IPS-15b (cell line): Measurements from ENCODE around the gene MED13.

Source experiments
- H3K27me3 ChIP-seq: one replicate; pipeline ENCODE4 v1.6.1; 2013; ENCODE audit warnings: low read length; ENCODE audit not compliant: control insufficient read depth, insufficient read depth
- H3K36me3 ChIP-seq: one replicate; pipeline ENCODE4 v1.6.1; 2013; ENCODE audit warnings: low read length; ENCODE audit not compliant: control insufficient read depth, insufficient read depth
- H3K4me1 ChIP-seq: one replicate; pipeline ENCODE4 v1.6.1; 2013; ENCODE audit warnings: mild to moderate bottlenecking, low read length; ENCODE audit not compliant: control insufficient read depth, insufficient read depth
- H3K4me3 ChIP-seq: one replicate; pipeline ENCODE4 v1.5.1; 2013; ENCODE audit warnings: low read depth, low read length
- H3K9ac ChIP-seq: one replicate; pipeline ENCODE4 v1.6.1; 2013; ENCODE audit warnings: low read depth, mild to moderate bottlenecking, low read length
- H3K9me3 ChIP-seq: one replicate; pipeline ENCODE4 v1.6.1; 2013; ENCODE audit warnings: mild to moderate bottlenecking, low read length; ENCODE audit not compliant: control insufficient read depth, insufficient read depth

MED13 gene

DNA sequence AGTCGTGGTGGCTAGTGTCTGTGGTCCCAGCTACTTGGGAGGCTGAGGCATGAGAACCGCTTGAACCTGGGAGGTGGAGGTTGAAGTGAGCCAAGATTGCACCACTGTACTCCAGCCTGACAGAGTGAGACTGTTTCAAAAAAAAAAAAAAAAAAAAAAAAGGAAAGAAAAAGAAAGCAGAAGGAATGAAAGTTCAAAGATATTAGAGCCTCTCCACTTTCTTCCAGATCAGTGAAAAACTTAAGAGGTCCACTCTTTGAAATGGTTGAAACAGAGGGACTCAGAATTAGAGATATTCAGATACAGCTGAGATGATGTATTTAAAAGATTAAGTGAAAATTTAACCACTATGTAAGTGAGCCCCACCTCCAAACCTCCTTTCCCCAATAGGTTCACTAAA, 16.8 kb downstream of the MED13 start:
- H3K4me3 ChIP-seq = no peak overlapping the region
- no peaks in the 10 kb centered on the region for H3K27me3 ChIP-seq
- H3K4me1 ChIP-seq = no peaks in the 10 kb centered on the region
- H3K36me3 ChIP-seq = peaks cover 7% of the 10 kb centered on the region
- H3K9me3 ChIP-seq = no peaks in the 10 kb centered on the region
- H3K9ac ChIP-seq = no peak overlapping the region

DNA sequence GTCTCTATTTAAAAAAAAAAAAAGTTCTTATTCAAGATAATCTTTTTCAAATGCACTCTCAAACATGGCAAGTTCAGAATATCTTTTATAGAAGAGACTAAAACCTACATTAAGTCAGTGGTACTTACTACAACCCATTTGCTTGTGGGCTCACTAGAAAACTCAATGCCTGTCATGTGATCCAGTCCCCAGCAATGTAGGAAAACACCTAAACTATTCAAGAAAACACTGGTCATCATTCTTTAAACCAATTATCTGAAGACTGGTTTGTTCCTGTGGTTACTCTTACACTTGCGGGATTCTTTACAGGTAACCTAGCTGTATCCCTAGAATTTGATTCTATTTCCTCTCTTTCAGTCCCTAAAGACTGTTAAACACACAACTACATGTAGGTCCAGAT, 19.6 kb downstream of the MED13 start:
- Histone ChIP-seq H3K4me1 (no peaks in the 10 kb centered on the region), H3K4me3 (no peak overlapping the region), H3K27me3 (no peaks in the 10 kb centered on the region), H3K9me3 (no peaks in the 10 kb centered on the region), H3K9ac (no peak overlapping the region), H3K36me3 (peaks cover 6% of the 10 kb centered on the region)

DNA sequence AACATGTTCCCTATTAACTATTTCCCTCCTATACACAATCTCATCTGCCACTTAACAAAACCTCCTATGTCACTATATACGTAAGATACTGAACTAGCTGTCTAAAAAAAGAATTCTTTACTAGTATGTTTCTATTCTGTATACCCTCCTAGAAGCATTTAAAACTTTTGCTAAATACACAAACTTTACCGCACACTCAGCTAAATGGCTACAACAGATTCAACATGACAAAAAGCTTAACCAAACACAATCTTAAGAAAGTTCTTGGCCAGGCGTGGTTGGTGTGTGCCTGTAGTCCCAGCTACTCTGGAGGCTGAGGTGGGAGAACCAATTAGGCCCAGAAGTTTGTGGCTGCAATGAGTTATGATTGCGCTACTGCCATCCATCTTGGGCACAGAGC, 20.0 kb downstream of the MED13 start:
- Histone ChIP-seq H3K4me3 (no peak overlapping the region), H3K4me1 (no peaks in the 10 kb centered on the region), H3K27me3 (no peaks in the 10 kb centered on the region), H3K9me3 (no peaks in the 10 kb centered on the region), H3K36me3 (peaks cover 6% of the 10 kb centered on the region), H3K9ac (no peak overlapping the region)

DNA sequence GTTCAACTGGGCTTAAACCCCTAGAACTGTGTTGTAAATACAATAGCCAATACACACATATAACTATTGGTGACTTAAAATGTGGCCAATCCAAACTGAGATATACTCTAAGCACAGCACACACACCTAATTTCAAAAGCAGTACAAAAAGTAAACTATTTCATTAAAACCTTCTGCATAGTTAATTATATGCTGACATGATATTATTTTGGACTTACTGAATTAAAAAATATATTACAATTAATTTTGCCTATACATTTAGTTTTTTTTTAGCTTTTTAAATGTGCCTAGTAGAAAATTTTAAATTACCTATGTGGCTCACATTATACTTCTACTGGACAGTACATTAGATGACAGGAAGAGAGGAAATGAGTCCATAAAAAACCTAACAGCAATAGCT, 21.5 kb downstream of the MED13 start:
- Histone ChIP-seq H3K36me3 (peaks cover 6% of the 10 kb centered on the region), H3K4me1 (no peaks in the 10 kb centered on the region), H3K27me3 (no peaks in the 10 kb centered on the region), H3K4me3 (no peak overlapping the region), H3K9ac (no peak overlapping the region), H3K9me3 (no peaks in the 10 kb centered on the region)

DNA sequence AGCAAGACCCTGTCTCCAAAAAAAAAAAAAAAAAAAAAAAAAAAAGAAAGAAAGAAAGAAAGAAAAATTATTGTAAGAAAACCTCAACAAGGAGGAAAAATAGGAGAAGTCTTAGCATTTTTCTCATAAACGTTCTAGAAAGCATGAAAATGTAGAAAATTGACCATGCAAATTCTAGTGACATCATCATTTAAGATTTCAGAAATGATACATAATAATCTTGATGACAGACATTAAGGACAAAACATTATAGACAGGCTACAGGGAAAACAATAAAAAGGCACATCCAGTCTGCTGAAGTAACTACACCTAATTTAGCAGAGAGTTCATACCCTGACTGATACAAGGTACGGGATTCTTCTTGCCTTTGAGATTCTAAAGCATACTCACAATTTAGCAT, 21.9 kb downstream of the MED13 start:
- peaks cover 6% of the 10 kb centered on the region for H3K36me3 ChIP-seq
- no peak overlapping the region for H3K9ac ChIP-seq
- H3K9me3 ChIP-seq = no peaks in the 10 kb centered on the region
- H3K4me3 ChIP-seq = no peak overlapping the region
- no peaks in the 10 kb centered on the region for H3K27me3 ChIP-seq
- no peaks in the 10 kb centered on the region for H3K4me1 ChIP-seq

DNA sequence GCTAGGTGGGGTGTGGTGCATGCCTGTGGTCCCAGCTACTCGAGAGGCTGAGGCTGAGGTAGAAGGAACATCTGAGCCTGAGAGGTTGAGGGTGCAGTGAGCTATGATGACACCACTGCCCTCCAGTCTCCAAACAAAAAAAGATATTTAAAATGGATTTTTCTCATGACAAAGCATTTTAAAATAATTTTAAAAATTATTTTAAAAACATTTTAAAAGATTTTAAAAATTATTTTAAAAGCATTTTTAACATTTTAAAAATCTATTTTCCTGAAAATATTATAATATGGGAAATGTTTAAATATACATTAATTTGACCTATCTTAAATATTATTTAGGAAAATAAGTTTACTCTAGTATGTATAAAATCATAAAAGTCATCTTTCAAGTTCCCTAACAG, 26.8 kb downstream of the MED13 start:
- Histone ChIP-seq H3K36me3 (peaks cover 3% of the 10 kb centered on the region), H3K27me3 (no peaks in the 10 kb centered on the region), H3K9me3 (no peaks in the 10 kb centered on the region), H3K4me1 (no peaks in the 10 kb centered on the region), H3K9ac (no peak overlapping the region), H3K4me3 (no peak overlapping the region)

DNA sequence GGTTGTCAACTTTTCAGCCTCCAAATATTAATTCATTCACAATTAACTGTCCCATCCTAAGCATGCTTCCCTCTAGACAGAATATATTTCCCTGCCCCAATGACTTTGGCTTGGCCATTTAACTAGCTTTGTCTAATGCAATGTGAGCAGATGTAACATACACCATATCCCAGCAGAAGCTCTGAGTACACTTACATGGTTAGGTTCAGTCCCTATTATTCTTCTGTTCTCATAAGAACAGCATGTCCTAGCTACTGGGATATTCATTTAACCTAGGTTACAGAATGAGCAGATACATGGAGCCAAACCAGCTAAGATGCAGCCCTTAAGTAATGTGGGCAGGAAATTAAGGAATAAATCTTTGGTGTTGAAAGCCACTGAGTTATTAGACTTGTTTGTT, 31.8 kb downstream of the MED13 start:
- no peak overlapping the region for H3K9ac ChIP-seq
- H3K4me3 ChIP-seq = no peak overlapping the region
- no peaks in the 10 kb centered on the region for H3K4me1 ChIP-seq
- no peaks in the 10 kb centered on the region for H3K9me3 ChIP-seq
- no peaks in the 10 kb centered on the region for H3K27me3 ChIP-seq
- H3K36me3 ChIP-seq = peaks cover 18% of the 10 kb centered on the region

DNA sequence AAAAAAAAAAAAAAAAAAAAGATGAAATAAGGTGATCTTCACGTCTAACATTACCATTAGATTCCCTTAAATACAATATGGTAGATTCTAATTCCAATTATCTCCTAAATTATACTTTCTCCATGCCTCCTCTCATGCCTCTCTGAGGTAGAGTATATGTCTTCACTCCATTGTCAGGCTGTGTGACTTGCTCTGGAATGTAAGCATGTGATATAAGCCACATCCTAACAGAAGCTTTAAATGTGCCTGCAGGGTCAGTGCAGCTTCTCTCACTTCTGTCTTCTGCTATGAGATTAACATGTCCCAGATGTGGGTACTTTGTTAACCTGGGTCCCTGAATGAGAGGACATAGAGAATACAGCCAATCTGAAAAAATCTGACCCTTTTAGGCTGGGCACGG, 32.6 kb downstream of the MED13 start:
- Histone ChIP-seq H3K4me3 (no peak overlapping the region), H3K9ac (no peak overlapping the region), H3K9me3 (no peaks in the 10 kb centered on the region), H3K4me1 (no peaks in the 10 kb centered on the region), H3K27me3 (no peaks in the 10 kb centered on the region), H3K36me3 (peaks cover 21% of the 10 kb centered on the region)

DNA sequence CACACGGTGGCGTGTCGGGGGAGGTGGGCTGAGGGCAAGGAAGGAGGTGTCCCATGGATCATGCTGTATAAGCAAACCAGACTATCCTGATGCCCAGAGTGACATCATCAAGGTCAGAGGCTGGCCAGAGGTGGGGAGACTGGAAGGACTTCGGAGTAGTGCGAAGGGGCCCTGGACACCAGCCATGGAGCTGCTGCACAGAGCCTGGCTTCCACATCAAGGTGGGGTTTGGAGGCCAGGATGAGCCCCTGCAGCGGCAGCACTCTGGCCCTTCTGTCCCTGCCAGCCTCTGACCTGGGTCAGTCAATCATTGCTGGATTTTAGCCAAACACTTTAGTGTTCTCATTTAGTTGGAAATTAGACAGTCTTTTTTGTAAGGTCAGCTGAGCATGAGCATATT, 34.8 kb downstream of the MED13 start:
- H3K9me3 ChIP-seq = no peaks in the 10 kb centered on the region
- H3K4me1 ChIP-seq = peaks cover 4% of the 10 kb centered on the region
- peaks cover 21% of the 10 kb centered on the region for H3K36me3 ChIP-seq
- H3K4me3 ChIP-seq = no peak overlapping the region
- H3K27me3 ChIP-seq = no peaks in the 10 kb centered on the region
- no peak overlapping the region for H3K9ac ChIP-seq

DNA sequence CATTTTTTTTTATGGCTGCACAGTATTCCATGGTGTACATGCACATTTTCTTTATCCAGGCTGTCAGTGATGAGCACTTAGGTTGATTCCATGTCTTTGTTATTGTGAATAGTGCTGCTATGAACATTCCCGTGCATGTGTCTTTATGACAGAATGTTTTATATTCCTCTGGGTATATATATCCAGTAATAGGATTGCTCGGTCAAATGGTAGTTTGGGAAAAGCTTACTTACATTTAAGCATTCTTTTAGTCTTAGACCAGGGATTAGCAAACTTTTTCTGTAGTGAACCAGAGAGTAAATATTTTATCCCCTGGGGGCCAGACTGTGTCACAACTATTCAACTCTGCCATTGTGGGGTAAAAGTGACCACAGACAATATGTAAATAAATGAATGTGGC, 40.2 kb downstream of the MED13 start:
- peaks cover 23% of the 10 kb centered on the region for H3K36me3 ChIP-seq
- H3K4me1 ChIP-seq = peaks cover 4% of the 10 kb centered on the region
- H3K9me3 ChIP-seq = no peaks in the 10 kb centered on the region
- no peak overlapping the region for H3K4me3 ChIP-seq
- H3K9ac ChIP-seq = no peak overlapping the region
- H3K27me3 ChIP-seq = no peaks in the 10 kb centered on the region

DNA sequence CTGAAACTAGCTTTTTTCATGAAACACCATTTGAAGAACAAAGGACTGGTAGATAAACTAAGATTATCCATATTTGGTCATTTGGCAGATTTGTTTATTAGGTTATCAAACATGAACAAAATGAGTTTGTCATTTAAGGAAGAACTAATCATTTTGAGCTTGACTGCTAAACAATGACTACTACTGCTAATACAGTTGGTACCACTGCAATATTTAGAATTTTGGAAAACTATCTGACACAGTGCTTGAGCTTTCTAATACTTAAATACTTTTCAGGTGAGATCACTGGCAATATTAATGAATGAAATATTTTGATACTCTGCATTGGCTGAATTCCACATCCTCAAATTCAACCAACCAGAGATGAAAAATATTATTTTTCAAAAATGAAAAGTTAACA, 47.2 kb downstream of the MED13 start:
- Histone ChIP-seq H3K27me3 (no peaks in the 10 kb centered on the region), H3K4me1 (no peaks in the 10 kb centered on the region), H3K36me3 (peaks cover 5% of the 10 kb centered on the region), H3K4me3 (no peak overlapping the region), H3K9ac (no peak overlapping the region), H3K9me3 (no peaks in the 10 kb centered on the region)

DNA sequence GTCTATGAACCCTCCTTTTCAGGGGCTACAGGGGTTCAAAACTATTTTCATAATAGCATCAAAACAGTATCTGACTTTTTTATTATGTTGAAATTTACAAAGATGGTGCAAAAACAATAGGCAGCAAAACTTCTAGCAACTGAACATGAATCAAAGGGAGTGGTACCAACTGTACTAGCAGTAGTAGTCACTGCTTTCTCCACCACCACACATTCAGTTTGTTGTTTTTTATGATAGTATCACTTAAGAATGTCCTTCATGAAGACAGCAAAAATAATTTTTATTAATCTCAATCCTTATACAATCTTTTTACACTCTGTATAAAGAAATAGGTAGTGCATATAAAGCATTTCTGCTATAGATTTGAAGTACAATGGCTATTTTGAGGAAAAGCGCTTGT, 47.6 kb downstream of the MED13 start:
- Histone ChIP-seq H3K36me3 (peaks cover 5% of the 10 kb centered on the region), H3K4me1 (no peaks in the 10 kb centered on the region), H3K9me3 (no peaks in the 10 kb centered on the region), H3K27me3 (no peaks in the 10 kb centered on the region), H3K4me3 (no peak overlapping the region), H3K9ac (no peak overlapping the region)

DNA sequence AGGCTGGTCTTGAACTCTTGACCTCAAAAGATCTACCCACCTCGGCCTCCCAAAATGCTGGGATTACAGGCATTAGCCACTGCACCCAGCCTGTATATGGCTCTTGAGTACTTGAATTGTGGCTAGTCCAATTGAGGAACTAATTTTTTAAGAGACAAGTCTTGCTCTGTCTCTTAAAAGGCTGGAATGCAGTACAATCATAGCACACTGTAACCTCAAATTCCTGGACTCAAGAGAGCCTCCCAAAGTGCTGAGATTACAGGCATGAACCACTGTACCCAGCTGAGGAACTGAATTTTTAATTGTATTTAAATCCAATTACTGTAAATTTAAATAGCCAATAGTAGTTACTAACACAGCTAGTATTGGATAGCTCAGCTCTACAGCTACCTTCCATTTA, 50.6 kb downstream of the MED13 start:
- Histone ChIP-seq H3K4me3 (no peak overlapping the region), H3K4me1 (no peaks in the 10 kb centered on the region), H3K9me3 (no peaks in the 10 kb centered on the region), H3K27me3 (no peaks in the 10 kb centered on the region), H3K36me3 (peaks cover 9% of the 10 kb centered on the region), H3K9ac (no peak overlapping the region)
